ENCODE measurements around the gene CELA2A. TPM values are rescaled to one million over a fixed set of nuclear protein-coding genes. Genes with fewer than 3 reads are reported as not detected.

The CELA2A gene
- total RNA-seq, 1 donor, result not detected

DNA sequence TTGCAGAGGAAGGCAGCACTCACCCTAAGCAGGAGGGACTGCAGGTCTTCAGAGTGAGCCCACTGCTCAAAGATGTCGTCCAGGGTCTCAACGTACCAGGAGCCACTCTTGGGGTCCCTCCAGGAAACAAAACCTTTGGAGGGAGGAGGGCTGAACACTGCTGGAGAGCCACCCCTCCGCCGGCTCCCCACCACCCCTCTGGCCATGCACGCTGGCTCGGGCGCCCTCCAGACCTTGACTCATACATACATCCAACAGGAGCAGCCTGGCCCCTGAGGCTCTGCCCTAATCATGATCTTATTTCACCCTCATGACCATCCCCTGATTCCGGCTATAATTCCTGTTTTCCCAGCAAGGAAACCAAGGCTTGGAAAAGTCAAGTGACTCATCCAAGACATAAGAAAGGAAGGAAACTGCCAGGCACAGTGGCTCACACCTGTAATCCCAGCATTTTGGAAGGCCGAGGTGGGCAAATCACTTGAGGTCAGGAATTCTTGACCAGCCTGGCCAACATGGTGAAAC is 37.4 kb downstream of the CELA2A start:
- no peak for DNase-seq (ENCODE audit: low read depth)
- H3K4me3 ChIP-seq (ENCODE audit: low read depth, low read length), result no peak overlapping the region
- TF ChIP-seq CTCF (IDR thresholded peaks at IDR 0.05; ENCODE audit: insufficient read depth, low read length), result no peak

DNA sequence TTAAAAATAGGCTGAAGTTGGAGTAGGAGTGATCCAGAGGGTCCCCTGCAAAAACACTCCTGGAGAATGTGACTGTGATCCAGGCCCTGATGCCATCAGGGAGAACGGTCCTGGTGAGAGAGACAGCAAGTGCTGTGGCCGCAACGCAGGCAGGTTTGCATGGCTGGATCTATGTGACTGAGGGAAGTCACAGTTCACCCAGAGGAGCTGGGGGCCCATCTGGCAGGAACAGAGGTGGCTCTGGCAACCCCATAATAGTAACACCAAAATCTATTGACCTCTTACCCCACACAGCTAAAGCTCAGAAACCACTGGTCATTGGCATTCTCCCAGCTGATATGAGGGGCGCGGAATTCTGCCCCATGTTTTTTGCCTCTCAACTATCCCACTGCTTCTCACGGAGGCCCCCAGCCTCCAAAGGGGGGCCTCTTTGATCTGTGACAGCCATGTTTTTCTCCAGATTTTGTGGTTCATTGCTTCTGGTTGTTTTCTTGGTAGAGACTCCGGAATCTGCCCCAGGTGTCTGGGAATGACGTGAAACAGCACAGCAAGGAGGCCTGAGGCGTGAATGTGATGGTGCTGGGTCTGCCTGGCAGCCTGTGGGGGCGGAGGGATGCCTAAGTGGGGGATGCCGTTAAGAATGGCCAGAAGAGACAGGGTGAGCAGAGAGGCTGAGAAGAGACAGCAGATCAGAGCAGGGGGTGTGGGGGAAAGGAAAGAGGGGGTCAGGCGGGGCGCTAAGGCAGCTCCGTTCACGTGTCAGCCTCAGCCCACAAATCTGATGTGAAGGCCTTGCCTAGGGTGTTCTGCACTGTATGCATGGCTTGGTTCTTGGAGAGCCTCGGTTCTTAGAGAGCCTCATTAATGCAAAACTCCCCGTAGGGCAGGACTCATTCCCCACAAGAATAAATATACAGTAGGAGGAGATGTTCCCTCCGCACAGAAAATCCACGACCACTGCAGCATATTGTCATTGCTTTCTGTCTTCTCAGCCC is 43.9 kb downstream of the CELA2A start:
- no peak overlapping the region for H3K4me3 ChIP-seq (ENCODE audit: low read depth, low read length)
- no peak for DNase-seq (ENCODE audit: low read depth)
- no peak for TF ChIP-seq CTCF (IDR thresholded peaks at IDR 0.05; ENCODE audit: insufficient read depth, low read length)

- TF ChIP-seq CTCF (IDR thresholded peaks at IDR 0.05; ENCODE audit: insufficient read depth, low read length), result peak; percentile 69
- H3K4me3 ChIP-seq (ENCODE audit: low read depth, low read length), result no peak overlapping the region
- DNase-seq (ENCODE audit: low read depth), result peak; percentile 40
These were observed 44.9 kb downstream of the CELA2A start for GRCh38 chr1:15501208-15502032.

GRCh38 chr1:15504436-15504835 is 47.9 kb downstream of the CELA2A start:
- H3K4me3 ChIP-seq (ENCODE audit: low read depth, low read length), result no peak overlapping the region
- DNase-seq (ENCODE audit: low read depth), result no peak
- TF ChIP-seq CTCF (IDR thresholded peaks at IDR 0.05; ENCODE audit: insufficient read depth, low read length), result no peak

GRCh38 chr1:15506831-15507230 is 50.3 kb downstream of the CELA2A start:
- TF ChIP-seq CTCF (IDR thresholded peaks at IDR 0.05; ENCODE audit: insufficient read depth, low read length), result no peak
- H3K4me3 ChIP-seq (ENCODE audit: low read depth, low read length), result no peak overlapping the region
- DNase-seq (ENCODE audit: low read depth), result no peak

GRCh38 chr1:15507278-15507677 is 50.7 kb downstream of the CELA2A start:
- no peak for TF ChIP-seq CTCF (IDR thresholded peaks at IDR 0.05; ENCODE audit: insufficient read depth, low read length)
- DNase-seq (ENCODE audit: low read depth), result no peak
- no peak overlapping the region for H3K4me3 ChIP-seq (ENCODE audit: low read depth, low read length)
